ENCODE measurements around the gene CCDC51.
"Not testable (repeated sequence)": the region's sequence is repeated elsewhere in the genome, so short reads cannot be mapped to it uniquely, and the experiment has no call there.

CCDC51 gene

GRCh38 chr3:48470286-48470685 lies 30.4 kb upstream of the CCDC51 start:
- FAIRE-seq (no peak), DNase-seq (ENCODE audit: insufficient read length, low spot score) (no peak)
- TF ChIP-seq POLR2A (IDR thresholded peaks at IDR 0.05; ENCODE audit: low read depth, low read length) = no peak

- DNase-seq (ENCODE audit: insufficient read length, low spot score) (no peak), FAIRE-seq (no peak)
- peak; percentile 3; the same call in 1 of the 2 replicates for TF ChIP-seq POLR2A (IDR thresholded peaks at IDR 0.05; ENCODE audit: low read depth, low read length)
These were observed 29.4 kb upstream of the CCDC51 start for GRCh38 chr3:48469046-48469915.

DNA sequence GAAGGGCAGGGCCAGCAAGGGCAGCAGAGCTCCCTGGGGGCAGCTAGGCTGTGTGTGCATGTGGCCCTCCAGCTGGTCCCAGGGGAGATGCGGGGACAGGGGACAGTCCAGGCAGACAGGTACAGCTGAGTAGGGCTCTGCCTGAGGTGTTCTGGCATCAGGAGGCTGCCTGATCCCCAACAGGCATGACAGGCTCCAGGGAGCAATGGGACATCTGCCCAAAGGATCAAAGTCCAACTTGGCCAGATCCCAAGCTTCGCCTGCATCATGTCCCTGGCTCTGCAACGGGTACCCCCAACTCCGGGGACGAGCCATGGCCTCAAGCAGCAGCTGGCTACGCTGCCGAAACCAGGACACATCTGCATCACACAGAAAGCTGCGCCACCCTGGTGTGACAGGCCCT lies 28.4 kb upstream of the CCDC51 start:
- no peak for DNase-seq (ENCODE audit: insufficient read length, low spot score)
- FAIRE-seq = no peak
- TF ChIP-seq POLR2A (IDR thresholded peaks at IDR 0.05; ENCODE audit: low read depth, low read length) = no peak

DNA sequence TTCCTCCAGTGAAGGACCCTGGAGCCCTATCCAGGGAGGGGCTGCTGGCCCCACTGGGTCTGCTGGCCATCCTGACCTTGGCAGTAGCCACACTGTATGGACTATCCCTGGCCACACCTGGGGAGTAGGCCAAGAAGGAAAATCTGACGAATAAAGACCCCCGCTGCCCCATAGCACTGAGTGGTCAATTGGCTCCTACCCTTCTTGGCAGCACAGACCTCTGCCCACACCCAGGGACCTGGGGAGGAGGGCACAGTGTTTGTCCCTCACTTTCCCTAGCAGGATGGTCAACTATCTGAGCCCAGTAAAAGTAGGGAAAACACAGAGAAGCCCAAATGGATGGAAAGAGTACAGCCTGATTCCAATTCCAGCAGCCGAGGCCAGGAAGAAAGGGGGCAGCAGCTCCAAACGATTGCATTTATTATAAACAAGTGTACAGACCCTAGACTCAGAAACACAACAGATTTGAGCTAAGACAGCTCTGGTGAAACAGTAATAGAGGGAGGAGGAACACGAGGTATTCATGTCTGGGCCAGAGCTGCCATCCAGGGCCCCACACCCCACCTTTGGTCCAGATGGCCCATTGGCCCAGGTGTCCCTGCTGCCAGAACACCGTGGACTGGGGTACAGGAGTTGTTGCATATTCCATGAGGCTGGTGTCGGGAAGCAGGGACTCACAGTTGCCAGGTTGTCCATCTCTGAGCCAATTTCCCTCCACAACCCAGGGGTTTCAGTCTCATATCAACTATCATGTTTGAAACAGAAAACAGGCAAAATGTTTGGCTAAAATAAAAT lies 27.8 kb upstream of the CCDC51 start:
- FAIRE-seq = no peak
- DNase-seq (ENCODE audit: insufficient read length, low spot score) = no peak
- 0 out of 2 replicates have a peak, but pooled peaks have one; percentile 9 for TF ChIP-seq POLR2A (IDR thresholded peaks at IDR 0.05; ENCODE audit: low read depth, low read length)

DNA sequence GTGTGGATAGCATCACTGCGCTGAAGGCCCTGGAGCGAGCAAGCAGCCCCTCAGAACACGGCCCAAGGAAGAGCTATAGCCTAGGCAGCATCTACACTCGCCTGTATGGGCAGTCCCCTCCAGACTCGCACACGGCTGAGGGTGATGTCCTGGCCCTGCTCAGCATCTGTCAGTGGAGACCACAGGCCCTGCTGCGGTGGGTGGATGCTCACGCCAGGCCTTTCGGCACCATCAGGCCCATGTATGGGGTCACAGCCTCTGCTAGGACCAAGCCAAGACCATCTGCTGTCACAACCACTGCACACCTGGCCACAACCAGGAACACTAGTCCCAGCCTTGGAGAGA lies 27.2 kb upstream of the CCDC51 start:
- TF ChIP-seq POLR2A (IDR thresholded peaks at IDR 0.05; ENCODE audit: low read depth, low read length) = no peak
- FAIRE-seq (no peak), DNase-seq (ENCODE audit: insufficient read length, low spot score) (no peak)

- no peak for TF ChIP-seq POLR2A (IDR thresholded peaks at IDR 0.05; ENCODE audit: low read depth, low read length)
- no peak for FAIRE-seq
- no peak for DNase-seq (ENCODE audit: insufficient read length, low spot score)
These were observed 26.6 kb upstream of the CCDC51 start for GRCh38 chr3:48466386-48467109.

GRCh38 chr3:48465531-48466378 lies 25.8 kb upstream of the CCDC51 start:
- TF ChIP-seq POLR2A (IDR thresholded peaks at IDR 0.05; ENCODE audit: low read depth, low read length) = peak; percentile 85
- DNase-seq (ENCODE audit: insufficient read length, low spot score) (peak; percentile 98), FAIRE-seq (peak; percentile 93)

DNA sequence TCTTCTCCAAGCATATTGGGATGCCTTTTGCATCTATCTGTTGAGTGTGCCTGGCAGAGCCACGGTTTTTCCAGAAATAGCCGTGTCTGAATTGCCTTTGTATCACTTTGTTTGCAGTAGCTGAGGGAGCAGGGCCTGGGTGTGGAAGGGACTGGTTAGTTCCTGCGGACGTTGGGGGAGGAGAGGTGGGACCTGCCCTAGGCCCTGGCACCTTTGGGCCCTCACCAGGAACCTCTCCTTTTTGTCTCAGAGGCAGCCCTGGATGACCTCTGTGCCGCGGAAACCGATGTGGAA lies 25.3 kb upstream of the CCDC51 start:
- DNase-seq (ENCODE audit: insufficient read length, low spot score) (no peak), FAIRE-seq (no peak)
- no peak for TF ChIP-seq POLR2A (IDR thresholded peaks at IDR 0.05; ENCODE audit: low read depth, low read length)

DNA sequence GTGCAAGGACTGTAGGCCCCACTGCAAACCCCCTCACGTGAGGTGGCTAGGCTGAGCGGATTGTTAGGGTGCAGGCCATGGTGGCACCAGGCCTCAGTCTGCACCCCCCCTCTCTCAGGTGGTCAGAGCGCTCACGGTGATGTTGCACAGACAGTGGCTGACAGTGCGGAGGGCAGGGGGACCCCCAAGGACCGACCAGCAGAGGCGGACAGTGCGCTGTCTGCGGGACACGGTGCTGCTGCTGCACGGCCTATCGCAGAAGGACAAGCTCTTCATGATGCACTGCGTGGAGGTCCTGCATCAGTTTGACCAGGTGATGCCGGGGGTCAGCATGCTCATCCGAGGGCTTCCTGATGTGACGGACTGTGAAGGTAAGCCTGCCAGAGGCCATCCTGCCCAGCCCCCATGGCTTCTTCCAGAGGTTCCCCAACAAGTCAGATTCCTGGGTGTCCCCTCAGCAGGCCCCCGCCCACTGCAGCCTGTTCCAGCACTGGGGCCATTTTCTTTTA lies 24.8 kb upstream of the CCDC51 start:
- no peak for TF ChIP-seq POLR2A (IDR thresholded peaks at IDR 0.05; ENCODE audit: low read depth, low read length)
- FAIRE-seq = no peak
- DNase-seq (ENCODE audit: insufficient read length, low spot score) = no peak

- DNase-seq (ENCODE audit: insufficient read length, low spot score) (no peak), FAIRE-seq (no peak)
- no peak for TF ChIP-seq POLR2A (IDR thresholded peaks at IDR 0.05; ENCODE audit: low read depth, low read length)
These were observed 23.8 kb upstream of the CCDC51 start for GRCh38 chr3:48463703-48464102.

DNA sequence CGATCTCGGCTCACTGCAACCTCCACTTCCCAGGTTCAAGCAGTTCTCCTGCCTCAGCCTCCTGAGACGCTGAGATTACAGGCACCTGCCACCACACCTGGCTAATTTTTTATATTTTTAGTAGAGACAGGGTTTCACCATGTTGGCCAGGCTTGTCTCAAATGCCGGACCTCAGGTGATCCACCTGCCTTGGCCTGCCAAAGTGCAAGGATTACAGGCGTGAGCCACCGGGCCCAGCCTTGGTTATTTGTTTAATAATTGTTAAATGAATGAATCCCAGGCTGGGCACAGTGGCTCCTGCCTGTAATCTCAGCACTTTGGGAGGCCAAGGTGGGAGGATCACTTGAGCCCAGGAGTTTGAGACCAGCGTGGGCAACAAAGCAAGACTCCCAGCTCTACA lies 21.8 kb upstream of the CCDC51 start:
- DNase-seq (ENCODE audit: insufficient read length, low spot score); FAIRE-seq: not testable (repeated sequence)

- FAIRE-seq (no peak), DNase-seq (ENCODE audit: insufficient read length, low spot score) (no peak)
- TF ChIP-seq POLR2A (IDR thresholded peaks at IDR 0.05; ENCODE audit: low read depth, low read length) = no peak
These were observed 20.6 kb upstream of the CCDC51 start for GRCh38 chr3:48460517-48460902.

GRCh38 chr3:48459773-48460516 lies 20.0 kb upstream of the CCDC51 start:
- no peak for TF ChIP-seq POLR2A (IDR thresholded peaks at IDR 0.05; ENCODE audit: low read depth, low read length)
- DNase-seq (ENCODE audit: insufficient read length, low spot score) = no peak
- FAIRE-seq = no peak
